ENCODE measurements around the gene PRSS8.
A peak's percentile ranks its signal among the peaks of the same experiment; 100 is the strongest.

PRSS8 gene

GRCh38 chr16:31094088-31094423 lies 41.5 kb downstream of the PRSS8 start:
- TF ChIP-seq CTCF (IDR thresholded peaks at IDR 0.05; ENCODE audit: low read depth, low read length) = no peak
- peak in 1 of 2 donors; percentile 29 for DNase-seq (ENCODE audit: low read depth in 2 of 2)
- H3K4me3 ChIP-seq (replicated peaks in 1 of 2; ENCODE audit: low read depth in 2 of 2, low read length in 2 of 2) = peak overlapping the region; percentile 75 to 99

GRCh38 chr16:31093132-31093703 lies 42.3 kb downstream of the PRSS8 start:
- peak overlapping the region; percentile 75 to 99 for H3K4me3 ChIP-seq (replicated peaks in 1 of 2; ENCODE audit: low read depth in 2 of 2, low read length in 2 of 2)
- peak; percentile 27 to 37 for DNase-seq (ENCODE audit: low read depth in 2 of 2)
- TF ChIP-seq CTCF (IDR thresholded peaks at IDR 0.05; ENCODE audit: low read depth, low read length) = no peak

GRCh38 chr16:31092330-31092729 lies 43.2 kb downstream of the PRSS8 start:
- H3K4me3 ChIP-seq (replicated peaks in 1 of 2; ENCODE audit: low read depth in 2 of 2, low read length in 2 of 2) = no peak overlapping the region
- DNase-seq (ENCODE audit: low read depth in 2 of 2) = no peak
- no peak for TF ChIP-seq CTCF (IDR thresholded peaks at IDR 0.05; ENCODE audit: low read depth, low read length)

GRCh38 chr16:31090540-31090939 lies 45.0 kb downstream of the PRSS8 start:
- TF ChIP-seq CTCF (IDR thresholded peaks at IDR 0.05; ENCODE audit: low read depth, low read length) = no peak
- DNase-seq (ENCODE audit: low read depth in 2 of 2) = no peak
- no peak overlapping the region for H3K4me3 ChIP-seq (replicated peaks in 1 of 2; ENCODE audit: low read depth in 2 of 2, low read length in 2 of 2)

GRCh38 chr16:31089199-31089598 lies 46.3 kb downstream of the PRSS8 start:
- DNase-seq (ENCODE audit: low read depth in 2 of 2) = no peak
- H3K4me3 ChIP-seq (replicated peaks in 1 of 2; ENCODE audit: low read depth in 2 of 2, low read length in 2 of 2) = no peak overlapping the region
- no peak for TF ChIP-seq CTCF (IDR thresholded peaks at IDR 0.05; ENCODE audit: low read depth, low read length)

GRCh38 chr16:31088459-31089183 lies 46.9 kb downstream of the PRSS8 start, which contains the start of gene PRSS53:
TSS of gene PRSS53 (minus strand) at chr16:31088943. CDS start at chr16:31088809, 134 bp downstream.
- DNase-seq (ENCODE audit: low read depth in 2 of 2) = no peak
- TF ChIP-seq CTCF (IDR thresholded peaks at IDR 0.05; ENCODE audit: low read depth, low read length) = no peak
- H3K4me3 ChIP-seq (replicated peaks in 1 of 2; ENCODE audit: low read depth in 2 of 2, low read length in 2 of 2) = no peak within 1 kb of the TSS
